Measurements from ENCODE around the gene C2CD4C.

DNA sequence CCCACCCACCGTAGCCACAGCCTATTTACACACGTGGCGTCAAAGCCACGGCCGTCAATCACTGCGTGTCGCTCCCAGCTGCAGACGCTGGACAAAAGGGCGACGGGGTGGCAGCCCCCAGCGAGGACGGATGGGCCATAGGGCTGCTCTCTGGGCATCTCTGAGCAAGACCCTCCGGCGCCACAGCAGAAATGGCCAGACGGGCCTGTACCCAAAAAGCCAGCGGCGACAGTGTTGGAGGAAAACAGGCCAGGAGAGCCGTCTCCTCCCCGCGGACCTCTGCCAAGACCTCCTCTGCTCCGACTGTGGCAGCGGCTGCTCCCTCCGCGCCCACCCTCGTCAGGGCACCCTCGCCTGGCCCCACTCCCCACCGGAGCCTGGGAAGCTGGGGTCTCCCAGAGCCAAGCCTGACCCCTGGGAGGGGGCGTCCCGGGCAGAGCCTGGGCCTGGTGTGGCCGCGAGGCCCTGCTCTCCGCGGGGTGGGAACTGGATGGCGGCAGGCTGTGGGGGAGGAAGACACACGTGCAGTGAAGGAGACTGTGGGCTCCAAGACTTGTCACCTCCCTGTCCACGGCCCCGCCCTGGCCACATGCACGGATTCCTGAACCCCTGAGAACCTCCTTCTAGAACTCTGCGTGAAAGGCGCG lies 2.7 kb downstream of the C2CD4C start:
- TF ChIP-seq, protein P1, sequence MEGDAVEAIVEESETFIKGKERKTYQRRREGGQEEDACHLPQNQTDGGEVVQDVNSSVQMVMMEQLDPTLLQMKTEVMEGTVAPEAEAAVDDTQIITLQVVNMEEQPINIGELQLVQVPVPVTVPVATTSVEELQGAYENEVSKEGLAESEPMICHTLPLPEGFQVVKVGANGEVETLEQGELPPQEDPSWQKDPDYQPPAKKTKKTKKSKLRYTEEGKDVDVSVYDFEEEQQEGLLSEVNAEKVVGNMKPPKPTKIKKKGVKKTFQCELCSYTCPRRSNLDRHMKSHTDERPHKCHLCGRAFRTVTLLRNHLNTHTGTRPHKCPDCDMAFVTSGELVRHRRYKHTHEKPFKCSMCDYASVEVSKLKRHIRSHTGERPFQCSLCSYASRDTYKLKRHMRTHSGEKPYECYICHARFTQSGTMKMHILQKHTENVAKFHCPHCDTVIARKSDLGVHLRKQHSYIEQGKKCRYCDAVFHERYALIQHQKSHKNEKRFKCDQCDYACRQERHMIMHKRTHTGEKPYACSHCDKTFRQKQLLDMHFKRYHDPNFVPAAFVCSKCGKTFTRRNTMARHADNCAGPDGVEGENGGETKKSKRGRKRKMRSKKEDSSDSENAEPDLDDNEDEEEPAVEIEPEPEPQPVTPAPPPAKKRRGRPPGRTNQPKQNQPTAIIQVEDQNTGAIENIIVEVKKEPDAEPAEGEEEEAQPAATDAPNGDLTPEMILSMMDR (IDR thresholded peaks at IDR 0.05), result no peak
- TF ChIP-seq ZFX (IDR thresholded peaks at IDR 0.05; ENCODE audit: borderline replicate concordance), result no peak
